RWPE2 (cell line): ENCODE results near the gene RAPGEF3.
A peak's percentile ranks its signal among the peaks of the same experiment; 100 is the strongest.

Experiments used
- ATAC-seq: fragments of 200-7000 bp; cut with Tn5 transposase; 3 replicates; pipeline ENCODE4 v1.9.1; 2021; ENCODE audit warnings: low read depth
- DNase-seq: peaks from one replicate; pipeline ENCODE4 v3.0.0-alpha.2; 2020; ENCODE audit warnings: low spot score
- H3K27ac ChIP-seq: fragments of 450-650 bp; 2 replicates; pipeline ENCODE4 v1.5.1; 2017; ENCODE audit warnings: mild to moderate bottlenecking; ENCODE audit not compliant: poor library complexity, severe bottlenecking
- H3K27me3 ChIP-seq: fragments of 250-450 bp; sonication (Bioruptor Pico); 2 replicates; pipeline ENCODE4 v1.5.1; 2021; ENCODE audit warnings: mild to moderate bottlenecking, moderate library complexity; ENCODE audit not compliant: insufficient read depth, poor library complexity, severe bottlenecking
- H3K36me3 ChIP-seq: fragments of 250-450 bp; sonication (Bioruptor Pico); 2 replicates; pipeline ENCODE4 v1.5.1; 2020; ENCODE audit warnings: low read depth, mild to moderate bottlenecking, moderate library complexity
- H3K4me1 ChIP-seq: fragments of 250-450 bp; sonication (Bioruptor Pico); 2 replicates; pipeline ENCODE4 v1.5.1; 2021; ENCODE audit warnings: mild to moderate bottlenecking, moderate library complexity; ENCODE audit not compliant: insufficient read depth, poor library complexity, severe bottlenecking
- H3K4me3 ChIP-seq: fragments of 250-450 bp; sonication (Bioruptor Pico); 2 replicates; pipeline ENCODE4 v1.5.1; 2021; ENCODE audit warnings: mild to moderate bottlenecking, moderate library complexity; ENCODE audit not compliant: severe bottlenecking
- H3K9me3 ChIP-seq: fragments of 250-450 bp; sonication (Bioruptor Pico); 2 replicates; pipeline ENCODE4 v1.5.1; 2021; ENCODE audit warnings: mild to moderate bottlenecking, moderate library complexity; ENCODE audit not compliant: severe bottlenecking
- TF ChIP-seq, protein P1 (sequence below): fragments of 450-650 bp; IDR thresholded peaks from one replicate; pipeline ENCODE4 v1.5.1; 2017; ENCODE audit warnings: mild to moderate bottlenecking, moderate library complexity; ENCODE audit not compliant: poor library complexity, severe bottlenecking

Gene RAPGEF3

DNA sequence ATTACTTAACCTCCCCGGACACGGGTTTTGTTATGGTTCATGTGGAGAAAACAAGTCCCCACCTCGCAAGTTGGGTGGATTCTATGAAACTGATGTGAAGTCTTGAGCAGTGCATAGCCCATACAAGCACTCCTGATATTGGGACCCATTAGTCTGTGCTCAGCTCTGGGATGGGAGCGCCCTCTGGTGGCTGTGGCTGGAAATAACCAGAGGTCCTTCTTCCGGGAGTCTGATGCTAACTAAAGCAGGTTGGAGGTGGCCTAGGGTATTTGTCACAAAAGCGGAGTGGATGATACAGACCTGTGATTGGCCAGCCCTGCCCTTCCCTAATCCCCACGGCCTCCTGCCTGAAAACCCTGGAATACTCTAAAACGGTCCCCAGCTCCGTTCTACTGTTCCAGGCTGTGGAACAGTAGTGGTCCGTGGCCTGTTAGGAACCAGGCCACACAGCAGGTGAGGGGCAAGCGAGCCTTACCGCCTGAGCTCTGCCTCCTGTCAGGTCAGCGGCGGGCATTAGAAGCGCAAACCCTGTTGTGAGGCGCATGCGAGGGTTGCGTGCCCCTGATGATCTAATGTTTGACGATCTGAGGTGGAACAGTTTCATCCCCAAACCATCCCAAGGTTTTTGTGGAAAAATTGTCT, 20.7 kb upstream of the RAPGEF3 start:
- Histone ChIP-seq H3K4me3 (no peak overlapping the region), H3K36me3 (peaks cover 24% of the 10 kb centered on the region), H3K27me3 (no peaks in the 10 kb centered on the region), H3K27ac (no peak overlapping the region), H3K4me1 (peaks cover 25% of the 10 kb centered on the region), H3K9me3 (no peaks in the 10 kb centered on the region)
- ATAC-seq (peak; percentile 62), DNase-seq (no peak)
- TF ChIP-seq, protein P1, sequence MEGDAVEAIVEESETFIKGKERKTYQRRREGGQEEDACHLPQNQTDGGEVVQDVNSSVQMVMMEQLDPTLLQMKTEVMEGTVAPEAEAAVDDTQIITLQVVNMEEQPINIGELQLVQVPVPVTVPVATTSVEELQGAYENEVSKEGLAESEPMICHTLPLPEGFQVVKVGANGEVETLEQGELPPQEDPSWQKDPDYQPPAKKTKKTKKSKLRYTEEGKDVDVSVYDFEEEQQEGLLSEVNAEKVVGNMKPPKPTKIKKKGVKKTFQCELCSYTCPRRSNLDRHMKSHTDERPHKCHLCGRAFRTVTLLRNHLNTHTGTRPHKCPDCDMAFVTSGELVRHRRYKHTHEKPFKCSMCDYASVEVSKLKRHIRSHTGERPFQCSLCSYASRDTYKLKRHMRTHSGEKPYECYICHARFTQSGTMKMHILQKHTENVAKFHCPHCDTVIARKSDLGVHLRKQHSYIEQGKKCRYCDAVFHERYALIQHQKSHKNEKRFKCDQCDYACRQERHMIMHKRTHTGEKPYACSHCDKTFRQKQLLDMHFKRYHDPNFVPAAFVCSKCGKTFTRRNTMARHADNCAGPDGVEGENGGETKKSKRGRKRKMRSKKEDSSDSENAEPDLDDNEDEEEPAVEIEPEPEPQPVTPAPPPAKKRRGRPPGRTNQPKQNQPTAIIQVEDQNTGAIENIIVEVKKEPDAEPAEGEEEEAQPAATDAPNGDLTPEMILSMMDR: peak; percentile 93

DNA sequence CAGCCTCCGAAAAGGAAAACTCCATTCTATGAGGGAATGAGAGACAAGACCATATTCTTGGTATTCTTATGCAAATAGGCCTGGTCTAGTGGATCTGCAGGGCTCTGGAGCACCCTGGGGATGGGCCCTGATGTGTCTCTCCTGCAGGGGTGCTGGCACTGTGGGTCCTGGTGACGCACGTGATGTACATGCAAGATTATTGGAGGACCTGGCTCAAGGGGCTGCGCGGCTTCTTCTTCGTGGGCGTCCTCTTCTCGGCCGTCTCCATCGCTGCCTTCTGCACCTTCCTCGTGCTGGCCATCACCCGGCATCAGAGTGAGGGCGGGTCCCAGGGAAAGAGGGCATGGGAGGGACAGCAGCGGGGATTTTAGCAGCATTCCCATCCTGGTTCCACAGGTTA, 20.2 kb upstream of the RAPGEF3 start:
- no peak for DNase-seq
- TF ChIP-seq, protein P1: no peak
- Histone ChIP-seq H3K9me3 (no peaks in the 10 kb centered on the region), H3K27me3 (no peaks in the 10 kb centered on the region), H3K4me1 (peaks cover 25% of the 10 kb centered on the region), H3K36me3 (peaks cover 21% of the 10 kb centered on the region), H3K27ac (no peak overlapping the region), H3K4me3 (no peak overlapping the region)
- no peak for ATAC-seq

DNA sequence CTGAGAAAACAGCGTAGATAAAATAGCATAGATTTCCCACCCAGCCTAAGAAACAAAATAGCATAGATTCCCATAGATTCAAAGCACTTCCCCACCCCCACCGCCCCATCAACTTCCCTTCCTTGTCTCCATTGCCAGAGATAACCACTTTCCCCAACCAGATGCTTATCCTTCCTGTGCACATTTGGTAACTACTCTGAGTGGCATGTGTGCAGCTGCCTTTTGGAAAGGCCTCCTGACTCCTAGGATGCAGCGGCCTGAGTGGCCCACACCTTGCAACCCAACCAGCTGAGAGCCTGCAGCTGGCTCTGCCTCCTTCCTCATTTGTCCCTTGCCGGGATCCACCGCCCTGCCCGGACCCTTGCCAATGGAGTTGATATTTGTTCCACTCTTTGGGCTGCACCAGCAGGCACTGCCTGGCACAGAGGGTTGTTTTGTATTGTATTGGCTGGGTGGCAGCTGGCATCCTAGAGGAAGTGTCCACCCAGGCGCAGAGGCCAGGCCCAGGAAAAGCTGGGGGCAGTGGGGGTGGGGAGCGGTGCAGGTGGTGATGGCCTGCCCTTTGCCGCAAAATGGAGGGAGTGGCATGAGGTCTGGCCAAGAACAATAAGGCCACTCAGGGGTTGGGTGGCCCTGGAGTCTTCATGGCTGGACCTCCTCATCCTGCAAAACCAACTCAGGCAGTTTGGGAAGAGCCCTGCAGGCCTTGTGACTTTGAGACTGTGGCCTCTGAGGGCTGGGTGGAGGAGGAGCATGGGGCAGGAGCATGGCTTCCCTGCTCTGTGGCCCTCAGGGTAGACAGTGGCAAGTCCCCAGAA, 19.3 kb upstream of the RAPGEF3 start:
- Histone ChIP-seq H3K27me3 (no peaks in the 10 kb centered on the region), H3K36me3 (peaks cover 14% of the 10 kb centered on the region), H3K27ac (peak overlapping the region; percentile 15), H3K4me3 (no peak overlapping the region), H3K4me1 (peaks cover 21% of the 10 kb centered on the region), H3K9me3 (no peaks in the 10 kb centered on the region)
- TF ChIP-seq, protein P1: no peak
- ATAC-seq: no peak
- DNase-seq: no peak

DNA sequence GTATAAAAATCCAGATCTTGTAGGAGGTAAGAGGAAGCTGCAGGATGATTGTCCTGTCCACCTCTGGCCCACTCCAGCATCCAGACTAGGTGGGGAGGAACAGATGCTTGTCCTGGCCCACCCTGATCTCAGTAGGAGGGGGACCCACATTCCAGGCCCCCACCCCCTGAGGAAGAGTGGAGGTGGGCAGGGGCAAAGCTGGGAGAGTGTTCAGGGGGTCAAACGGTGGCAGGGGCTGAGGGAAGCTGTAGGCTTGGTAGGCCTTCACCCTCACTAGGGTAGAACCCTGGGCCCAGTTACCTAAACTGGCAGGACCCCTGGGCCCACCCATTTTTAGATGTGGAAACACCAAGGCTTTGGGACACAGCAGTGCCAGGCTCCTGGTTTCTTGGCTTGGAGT, 18.5 kb upstream of the RAPGEF3 start:
- Histone ChIP-seq H3K27me3 (no peaks in the 10 kb centered on the region), H3K36me3 (peaks cover 7% of the 10 kb centered on the region; the same call in 1 of the 2 replicates), H3K4me3 (no peak overlapping the region), H3K4me1 (peaks cover 17% of the 10 kb centered on the region), H3K9me3 (no peaks in the 10 kb centered on the region), H3K27ac (peak overlapping the region; percentile 15)
- DNase-seq (no peak), ATAC-seq (no peak)
- TF ChIP-seq, protein P1: no peak
